ENCODE results near the gene DCDC2B. TPM values are rescaled to one million over a fixed set of nuclear protein-coding genes. Genes with fewer than 3 reads are reported as not detected.

The DCDC2B gene
- total and polyA plus RNA-seq, 2 of the 13 experiments (the other 11 are each of a cell fraction or from before 2014, with no cell fraction given), result not detected

DNA sequence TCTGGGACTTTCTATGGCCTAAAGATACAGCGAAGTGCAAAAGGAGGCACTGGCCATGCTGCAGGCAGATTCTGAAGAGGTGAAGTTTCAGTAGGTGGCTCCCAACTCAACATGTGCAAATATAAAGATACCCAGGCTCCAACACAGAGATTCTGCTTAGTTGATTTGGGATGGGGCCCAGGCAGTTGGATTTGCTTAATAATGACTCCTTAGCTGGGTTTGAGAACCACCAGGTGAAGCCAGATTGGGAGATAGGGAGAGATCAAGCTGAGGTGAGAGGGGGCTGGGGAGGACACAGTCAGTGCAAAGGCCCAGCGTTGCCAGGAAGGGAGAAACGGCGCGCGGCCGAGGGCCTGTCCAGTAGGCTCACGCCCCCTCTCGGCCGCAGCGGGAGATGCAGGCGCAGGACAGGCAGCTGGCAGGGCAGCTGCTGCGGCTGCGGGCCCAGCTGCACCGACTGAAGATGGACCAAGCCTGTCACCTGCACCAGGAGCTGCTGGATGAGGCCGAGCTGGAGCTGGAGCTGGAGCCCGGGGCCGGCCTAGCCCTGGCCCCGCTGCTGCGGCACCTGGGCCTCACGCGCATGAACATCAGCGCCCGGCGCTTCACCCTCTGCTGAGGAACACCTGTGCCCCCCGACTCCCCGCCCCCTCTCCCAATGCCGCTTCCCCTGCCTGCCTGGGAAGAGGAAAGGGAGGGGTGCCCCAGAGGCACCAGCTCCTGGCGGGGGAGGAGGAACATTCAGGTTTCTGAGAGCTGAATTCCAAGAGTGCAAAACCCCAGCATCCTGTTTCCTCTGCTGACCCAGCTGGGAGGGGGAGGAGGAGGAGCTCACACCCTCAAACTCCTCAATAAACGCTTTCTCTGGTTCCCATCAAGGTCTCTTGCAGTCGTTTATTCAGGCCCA, 39.3 kb downstream of the DCDC2B start (continued):
- TF ChIP-seq EP300 (IDR thresholded peaks at IDR 0.05; ENCODE audit: low read depth in 2 of 2, low read length in 2 of 2) (no peak), EP300 (CRISPR knock-in tag; IDR thresholded peaks at IDR 0.05; ENCODE audit: borderline replicate concordance) (no peak), HMG20B (CRISPR knock-in tag; conservative IDR thresholded peaks at IDR 0.05) (0 out of 2 replicates have a peak, but pooled peaks have one; percentile 32), ZNF121 (CRISPR knock-in tag; IDR thresholded peaks at IDR 0.05) (peak; percentile 86), PPARG (CRISPR knock-in tag; conservative IDR thresholded peaks at IDR 0.05) (0 out of 2 replicates have a peak, but pooled peaks have one; percentile 33), ZNF770 (CRISPR knock-in tag; IDR thresholded peaks at IDR 0.05) (peak; percentile 54; the same call in 1 of the 2 replicates), ZNF605 (CRISPR knock-in tag; IDR thresholded peaks at IDR 0.05) (no peak), YY1 (IDR thresholded peaks at IDR 0.05; ENCODE audit: insufficient read depth, insufficient replicate concordance, low read depth, low read length) (peak; percentile 49), ZFP37 (CRISPR knock-in tag; IDR thresholded peaks at IDR 0.05; ENCODE audit: borderline replicate concordance) (no peak), CBX1 (IDR thresholded peaks at IDR 0.05; ENCODE audit: low read depth) (peak; percentile 58), ZNF180 (CRISPR knock-in tag; IDR thresholded peaks at IDR 0.05; ENCODE audit: borderline replicate concordance, low read depth) (no peak), ZNF629 (CRISPR knock-in tag; conservative IDR thresholded peaks at IDR 0.05) (peak; percentile 18; the same call in 1 of the 2 replicates), THRA (CRISPR knock-in tag; IDR thresholded peaks at IDR 0.05; ENCODE audit: borderline replicate concordance) (peak; percentile 70; the same call in 1 of the 2 replicates), SKI (IDR thresholded peaks at IDR 0.05; ENCODE audit: partially characterized antibody) (peak; percentile 22), ZNF609 (CRISPR knock-in tag; IDR thresholded peaks at IDR 0.05; ENCODE audit: borderline replicate concordance) (no peak), ZNF333 (CRISPR knock-in tag; IDR thresholded peaks at IDR 0.05; ENCODE audit: borderline replicate concordance) (no peak), ZNF777 (CRISPR knock-in tag; IDR thresholded peaks at IDR 0.05) (no peak), TP53 (CRISPR knock-in tag; conservative IDR thresholded peaks at IDR 0.05) (no peak)
